ENCODE data around the gene USP53. TPM values are rescaled to one million over a fixed set of nuclear protein-coding genes. Genes with fewer than 3 reads are reported as not detected.

USP53 gene
- total and polyA plus RNA-seq, 10 of the 15 experiments (the other 5 are each of a cell fraction or from before 2014, with no cell fraction given) = 0.23 to 4.0 (median 2.7) TPM

DNA sequence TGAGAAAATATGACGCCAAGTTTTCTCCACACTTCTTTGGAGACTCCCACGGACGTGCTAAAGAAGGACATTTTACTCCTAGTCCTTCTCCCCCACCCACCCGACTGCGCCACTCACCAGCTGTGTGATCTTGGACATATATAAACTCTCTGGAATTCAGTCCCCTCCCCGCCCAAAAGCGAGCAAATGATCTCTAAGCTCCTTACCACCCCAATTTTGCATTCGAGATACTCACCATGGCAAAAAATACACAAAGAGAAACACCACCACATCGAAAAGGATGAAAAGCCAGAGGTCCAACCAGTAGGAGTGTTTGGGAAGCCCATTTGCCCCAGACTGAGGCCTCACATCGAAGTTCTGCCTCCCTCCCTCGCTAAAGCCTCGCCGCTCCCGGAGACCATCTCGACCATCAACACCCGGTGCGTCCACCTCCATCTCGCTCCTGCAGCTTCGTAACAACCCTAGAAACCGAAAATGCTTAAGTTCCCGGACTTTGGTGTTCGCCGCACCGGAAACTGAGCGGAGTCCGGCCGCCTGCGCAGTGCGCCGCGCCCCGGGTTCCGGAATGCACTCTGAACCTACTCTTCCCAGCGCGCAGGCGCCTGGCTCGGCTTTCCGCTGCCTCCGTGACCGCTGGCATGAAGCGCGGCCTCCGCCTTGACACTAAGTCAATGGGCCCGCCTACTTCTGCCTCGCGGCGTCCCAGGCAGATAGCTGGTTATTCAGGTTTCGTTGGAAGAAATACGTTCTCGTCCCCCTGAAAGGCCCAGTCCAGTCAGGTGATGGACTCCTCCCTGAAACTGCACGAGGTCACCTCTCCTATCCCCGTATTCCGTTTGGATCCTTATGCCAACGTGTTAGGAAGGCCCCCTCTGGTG lies 87.8 kb downstream of the USP53 start:
- POLR2A ChIA-PET = interaction anchor here (0.7 to 1.6 kb wide), 4 partner anchors 10 to 62 kb away, joined by 3 to 5 read pairs (median 4); no protein-coding TSS in a partner anchor
- WGBS (ENCODE audit: insufficient coverage, insufficient replicate concordance, low lambda C conversion rate, missing lambda C conversion rate) = under 1% methylated on average over 54 of the region's 54 CpGs
- CTCF ChIA-PET = interaction anchor here (0.9 to 3.2 kb wide), 11 partner anchors 9 to 332 kb away, joined by 3 to 18 read pairs (median 4); partner anchors contain the start of genes PDE5A and USP53
- peak; percentile 99 for ATAC-seq
- no TSS peak for BruUV-seq (replicated peaks)
- Histone ChIP-seq H3K9ac (ENCODE audit: control insufficient read depth, insufficient read depth, low read length) (peak overlapping the region; percentile 88), H3K36me3 (ENCODE audit: control insufficient read depth in 2 of 2, insufficient read depth in 2 of 2, low read length in 1 of 2) (no peaks in the 10 kb centered on the region), H2AFZ (ENCODE audit: control insufficient read depth, low read depth, low read length) (peak overlapping the region; percentile 98), H3K9me3 (replicated peaks; ENCODE audit: control insufficient read depth, insufficient read depth, low read length) (no peaks in the 10 kb centered on the region; the same call in 2 of the 3 replicates), H3K4me2 (ENCODE audit: control insufficient read depth, insufficient read depth) (peak overlapping the region; percentile 64), H3K4me3 (peak overlapping the region; percentile 92), H3K27me3 (replicated peaks in 1 of 2; ENCODE audit: control insufficient read depth in 2 of 2, insufficient read depth in 2 of 2, low read length in 1 of 2) (no peaks in the 10 kb centered on the region), H3K4me1 (ENCODE audit: control insufficient read depth, insufficient read depth, low read length) (no peaks in the 10 kb centered on the region), H3K79me2 (ENCODE audit: control insufficient read depth, insufficient read depth, low read length) (peaks cover 26% of the 10 kb centered on the region), H4K20me1 (ENCODE audit: control insufficient read depth, insufficient read depth) (no peaks in the 10 kb centered on the region), H3K27ac (ENCODE audit: control insufficient read depth, insufficient read depth) (peak overlapping the region; percentile 77)
- SMC1A ChIA-PET (ENCODE audit: uncharacterized antibody, unreplicated experiment) = interaction anchor here (0.6 to 1.9 kb wide), 5 partner anchors 10 to 355 kb away, joined by 3 to 10 read pairs (median 3); partner anchors contain the start of gene USP53
- intact Hi-C loops (cut with micrococcal nuclease; ENCODE audit: unreplicated experiment) (loop anchor here (5.0 kb wide), 2 partner anchors 152 to 752 kb away; no protein-coding TSS in a partner anchor), in situ Hi-C loops (cut with MboI) (loop anchor here (5.0 kb wide), 2 partner anchors 258 to 757 kb away; no protein-coding TSS in a partner anchor)
- RAD21 ChIA-PET (ENCODE audit: unreplicated experiment) = interaction anchor here (0.9 to 1.4 kb wide), 5 partner anchors 12 to 615 kb away, joined by 3 to 4 read pairs (median 3); partner anchors contain the start of genes METTL14 and USP53
- peak; percentile 74 for FAIRE-seq
- peak; percentile 80 for DNase-seq (ENCODE audit: low read depth, low spot score)
- TF ChIP-seq NFYA (IDR thresholded peaks at IDR 0.05; ENCODE audit: borderline replicate concordance, low read depth, low read length) (no peak), RB1 (IDR thresholded peaks at IDR 0.05; ENCODE audit: borderline replicate concordance) (no peak), RFX5 (IDR thresholded peaks at IDR 0.05; ENCODE audit: low read depth, low read length) (no peak), YY1 (IDR thresholded peaks at IDR 0.05; ENCODE audit: low read depth, low read length) (peak; percentile 77), CHD4 (IDR thresholded peaks at IDR 0.05) (no peak), HDAC2 (IDR thresholded peaks at IDR 0.05) (no peak), NBN (IDR thresholded peaks at IDR 0.05) (peak; percentile 77; the same call in 1 of the 2 replicates), DPF2 (IDR thresholded peaks at IDR 0.05) (0 out of 2 replicates have a peak, but pooled peaks have one; percentile 33), JUNB (IDR thresholded peaks at IDR 0.05) (no peak), KDM1A (IDR thresholded peaks at IDR 0.05; ENCODE audit: borderline replicate concordance) (no peak)
- TF ChIP-seq, protein P1, sequence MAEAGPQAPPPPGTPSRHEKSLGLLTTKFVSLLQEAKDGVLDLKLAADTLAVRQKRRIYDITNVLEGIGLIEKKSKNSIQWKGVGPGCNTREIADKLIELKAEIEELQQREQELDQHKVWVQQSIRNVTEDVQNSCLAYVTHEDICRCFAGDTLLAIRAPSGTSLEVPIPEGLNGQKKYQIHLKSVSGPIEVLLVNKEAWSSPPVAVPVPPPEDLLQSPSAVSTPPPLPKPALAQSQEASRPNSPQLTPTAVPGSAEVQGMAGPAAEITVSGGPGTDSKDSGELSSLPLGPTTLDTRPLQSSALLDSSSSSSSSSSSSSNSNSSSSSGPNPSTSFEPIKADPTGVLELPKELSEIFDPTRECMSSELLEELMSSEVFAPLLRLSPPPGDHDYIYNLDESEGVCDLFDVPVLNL (IDR thresholded peaks at IDR 0.05; ENCODE audit: low read depth, low read length) = 0 out of 2 replicates have a peak, but pooled peaks have one; percentile 15
- TF ChIP-seq, protein P2, sequence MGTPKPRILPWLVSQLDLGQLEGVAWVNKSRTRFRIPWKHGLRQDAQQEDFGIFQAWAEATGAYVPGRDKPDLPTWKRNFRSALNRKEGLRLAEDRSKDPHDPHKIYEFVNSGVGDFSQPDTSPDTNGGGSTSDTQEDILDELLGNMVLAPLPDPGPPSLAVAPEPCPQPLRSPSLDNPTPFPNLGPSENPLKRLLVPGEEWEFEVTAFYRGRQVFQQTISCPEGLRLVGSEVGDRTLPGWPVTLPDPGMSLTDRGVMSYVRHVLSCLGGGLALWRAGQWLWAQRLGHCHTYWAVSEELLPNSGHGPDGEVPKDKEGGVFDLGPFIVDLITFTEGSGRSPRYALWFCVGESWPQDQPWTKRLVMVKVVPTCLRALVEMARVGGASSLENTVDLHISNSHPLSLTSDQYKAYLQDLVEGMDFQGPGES (IDR thresholded peaks at IDR 0.05) = 0 out of 2 replicates have a peak, but pooled peaks have one; percentile 44
- TF ChIP-seq, protein P3, sequence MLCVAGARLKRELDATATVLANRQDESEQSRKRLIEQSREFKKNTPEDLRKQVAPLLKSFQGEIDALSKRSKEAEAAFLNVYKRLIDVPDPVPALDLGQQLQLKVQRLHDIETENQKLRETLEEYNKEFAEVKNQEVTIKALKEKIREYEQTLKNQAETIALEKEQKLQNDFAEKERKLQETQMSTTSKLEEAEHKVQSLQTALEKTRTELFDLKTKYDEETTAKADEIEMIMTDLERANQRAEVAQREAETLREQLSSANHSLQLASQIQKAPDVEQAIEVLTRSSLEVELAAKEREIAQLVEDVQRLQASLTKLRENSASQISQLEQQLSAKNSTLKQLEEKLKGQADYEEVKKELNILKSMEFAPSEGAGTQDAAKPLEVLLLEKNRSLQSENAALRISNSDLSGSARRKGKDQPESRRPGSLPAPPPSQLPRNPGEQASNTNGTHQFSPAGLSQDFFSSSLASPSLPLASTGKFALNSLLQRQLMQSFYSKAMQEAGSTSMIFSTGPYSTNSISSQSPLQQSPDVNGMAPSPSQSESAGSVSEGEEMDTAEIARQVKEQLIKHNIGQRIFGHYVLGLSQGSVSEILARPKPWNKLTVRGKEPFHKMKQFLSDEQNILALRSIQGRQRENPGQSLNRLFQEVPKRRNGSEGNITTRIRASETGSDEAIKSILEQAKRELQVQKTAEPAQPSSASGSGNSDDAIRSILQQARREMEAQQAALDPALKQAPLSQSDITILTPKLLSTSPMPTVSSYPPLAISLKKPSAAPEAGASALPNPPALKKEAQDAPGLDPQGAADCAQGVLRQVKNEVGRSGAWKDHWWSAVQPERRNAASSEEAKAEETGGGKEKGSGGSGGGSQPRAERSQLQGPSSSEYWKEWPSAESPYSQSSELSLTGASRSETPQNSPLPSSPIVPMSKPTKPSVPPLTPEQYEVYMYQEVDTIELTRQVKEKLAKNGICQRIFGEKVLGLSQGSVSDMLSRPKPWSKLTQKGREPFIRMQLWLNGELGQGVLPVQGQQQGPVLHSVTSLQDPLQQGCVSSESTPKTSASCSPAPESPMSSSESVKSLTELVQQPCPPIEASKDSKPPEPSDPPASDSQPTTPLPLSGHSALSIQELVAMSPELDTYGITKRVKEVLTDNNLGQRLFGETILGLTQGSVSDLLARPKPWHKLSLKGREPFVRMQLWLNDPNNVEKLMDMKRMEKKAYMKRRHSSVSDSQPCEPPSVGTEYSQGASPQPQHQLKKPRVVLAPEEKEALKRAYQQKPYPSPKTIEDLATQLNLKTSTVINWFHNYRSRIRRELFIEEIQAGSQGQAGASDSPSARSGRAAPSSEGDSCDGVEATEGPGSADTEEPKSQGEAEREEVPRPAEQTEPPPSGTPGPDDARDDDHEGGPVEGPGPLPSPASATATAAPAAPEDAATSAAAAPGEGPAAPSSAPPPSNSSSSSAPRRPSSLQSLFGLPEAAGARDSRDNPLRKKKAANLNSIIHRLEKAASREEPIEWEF (IDR thresholded peaks at IDR 0.05; ENCODE audit: insufficient replicate concordance, low read depth, low read length) = no peak

All from GM12878 (cell line).